WTC11 (cell line): ENCODE results near the gene WSB2. TPM values are rescaled to one million over a fixed set of nuclear protein-coding genes. Genes with fewer than 3 reads are reported as not detected.
A peak's percentile ranks its signal among the peaks of the same experiment; 100 is the strongest.

Experiments used
- ATAC-seq: fragments of 200-7000 bp; cut with Tn5 transposase; 2 replicates; pipeline ENCODE4 v1.10.0; 2021; ENCODE audit warnings: mild to moderate bottlenecking, moderate library complexity
- CTCF ChIA-PET: fragments of 300-600 bp; sonication (Branson Sonifier 250); formaldehyde crosslinking; loops from one replicate; lab custom pipeline; 2021; ENCODE audit warnings: antibody characterized with exemption; lab: Charles Lee
- POLR2A ChIA-PET: fragments of 350-600 bp; sonication (Branson Sonifier 250); formaldehyde crosslinking; loops from one replicate; lab custom pipeline; 2021; ENCODE audit warnings: antibody characterized with exemption; lab: Charles Lee
- DNase-seq: peaks from one replicate; pipeline ENCODE4 v3.0.0; 2021; ENCODE audit warnings: low spot score
- H3K27ac Mint-ChIP-seq: 2 replicates; pipeline ENCODE4 v1.8.0; 2021; ENCODE audit warnings: mixed read lengths
- H3K27me3 Mint-ChIP-seq: 2 replicates; pipeline ENCODE4 v1.8.0; 2021; ENCODE audit warnings: low read depth, mild to moderate bottlenecking, moderate library complexity, mixed read lengths
- H3K36me3 Mint-ChIP-seq: 2 replicates; pipeline ENCODE4 v1.8.0; 2021; ENCODE audit warnings: mixed read lengths
- H3K4me1 Mint-ChIP-seq: 2 replicates; pipeline ENCODE4 v1.8.0; 2022; ENCODE audit warnings: mixed read lengths
- H3K4me3 Mint-ChIP-seq: 2 replicates; pipeline ENCODE4 v1.8.0; 2021; ENCODE audit warnings: mild to moderate bottlenecking, moderate library complexity, mixed read lengths
- H3K9me3 Mint-ChIP-seq: 2 replicates; pipeline ENCODE4 v1.8.0; 2021; ENCODE audit warnings: mixed read lengths
- ATF6 ChIP-seq: sonication (generic); formaldehyde crosslinking; IDR thresholded peaks from 2 replicates; pipeline ENCODE4 v1.8.1; 2023; ENCODE audit warnings: mild to moderate bottlenecking, missing genetic modification reagents
- CBFB ChIP-seq: sonication (generic); formaldehyde crosslinking; IDR thresholded peaks from 2 replicates; pipeline ENCODE4 v1.8.1; 2022; ENCODE audit warnings: mild to moderate bottlenecking, low read depth, missing genetic modification reagents
- CDX4 ChIP-seq: fragments of 250-450 bp; sonication (Bioruptor Pico); IDR thresholded peaks from 2 replicates; pipeline ENCODE4 v1.9.0; 2021; ENCODE audit warnings: moderate library complexity, mild to moderate bottlenecking, inconsistent platforms, borderline replicate concordance
- E2F4 ChIP-seq: sonication (generic); formaldehyde crosslinking; IDR thresholded peaks from 2 replicates; pipeline ENCODE4 v1.8.1; 2022; ENCODE audit warnings: low read depth, mild to moderate bottlenecking, moderate library complexity, missing genetic modification reagents, borderline replicate concordance
- E2F5 ChIP-seq: sonication (generic); formaldehyde crosslinking; IDR thresholded peaks from 2 replicates; pipeline ENCODE4 v1.8.1; 2022; ENCODE audit warnings: mild to moderate bottlenecking, moderate library complexity, missing genetic modification reagents
- FOXJ3 ChIP-seq: sonication (generic); formaldehyde crosslinking; IDR thresholded peaks from 2 replicates; pipeline ENCODE4 v1.9.0; 2021; ENCODE audit warnings: missing genetic modification reagents, mild to moderate bottlenecking, borderline replicate concordance
- FOXK1 ChIP-seq: sonication (generic); formaldehyde crosslinking; IDR thresholded peaks from 2 replicates; pipeline ENCODE4 v1.8.0; 2022; ENCODE audit warnings: mild to moderate bottlenecking, moderate library complexity, missing genetic modification reagents
- GRHL2 ChIP-seq: fragments of 250-450 bp; sonication (Bioruptor Pico); IDR thresholded peaks from 2 replicates; pipeline ENCODE4 v1.8.0; 2022; ENCODE audit warnings: mild to moderate bottlenecking, moderate library complexity; ENCODE audit not compliant: insufficient replicate concordance, severe bottlenecking
- MLX ChIP-seq: sonication (generic); formaldehyde crosslinking; IDR thresholded peaks from 2 replicates; pipeline ENCODE4 v1.8.1; 2023; ENCODE audit warnings: mild to moderate bottlenecking, missing genetic modification reagents, moderate library complexity
- PRDM15 ChIP-seq: sonication (generic); formaldehyde crosslinking; IDR thresholded peaks from 2 replicates; pipeline ENCODE4 v1.8.0; 2022; ENCODE audit warnings: missing genetic modification reagents
- RORB ChIP-seq: fragments of 250-450 bp; sonication (Bioruptor Pico); IDR thresholded peaks from 2 replicates; pipeline ENCODE4 v1.9.0; 2021; ENCODE audit warnings: mild to moderate bottlenecking
- SOX15 ChIP-seq: fragments of 250-450 bp; sonication (Bioruptor Pico); IDR thresholded peaks from 2 replicates; pipeline ENCODE4 v1.9.0; 2021; ENCODE audit warnings: mild to moderate bottlenecking
- USF2 ChIP-seq: sonication (generic); formaldehyde crosslinking; IDR thresholded peaks from 2 replicates; pipeline ENCODE4 v1.8.1; 2023; ENCODE audit warnings: mild to moderate bottlenecking, missing genetic modification reagents, moderate library complexity
- ZBTB21 ChIP-seq: sonication (generic); formaldehyde crosslinking; IDR thresholded peaks from 2 replicates; pipeline ENCODE4 v1.8.1; 2023; ENCODE audit warnings: mild to moderate bottlenecking, missing genetic modification reagents, borderline replicate concordance
- ZNF219 ChIP-seq: sonication (generic); formaldehyde crosslinking; IDR thresholded peaks from 2 replicates; pipeline ENCODE4 v1.8.0; 2023; ENCODE audit warnings: missing genetic modification reagents, mild to moderate bottlenecking, borderline replicate concordance
- ZNF425 ChIP-seq: fragments of 250-450 bp; sonication (Bioruptor Pico); conservative IDR thresholded peaks from 2 replicates; pipeline ENCODE4 v1.9.0; 2021; ENCODE audit warnings: mild to moderate bottlenecking
- total RNA-seq: library from RNA; stranded (reverse); gene quantifications from 3 replicates; pipeline ENCODE4 v1.2.3, GENCODE V29; 2021

WSB2 gene
- total RNA-seq, 1 experiment from 2014 or later = 74.2 TPM

GRCh38 chr12:118044577-118044976 is 16.4 kb downstream of the WSB2 start:
- Mint-ChIP-seq H3K27ac (peak overlapping the region; percentile 74), H3K4me3 (no peak overlapping the region), H3K36me3 (peaks cover 61% of the 10 kb centered on the region), H3K27me3 (no peaks in the 10 kb centered on the region), H3K9me3 (no peaks in the 10 kb centered on the region), H3K4me1 (no peaks in the 10 kb centered on the region)
- ATAC-seq (no peak), DNase-seq (no peak)
- ChIA-PET CTCF (interaction anchor here (1.1 kb wide), 1 partner anchor 10 kb away, joined by 3 read pairs; no protein-coding TSS in a partner anchor), POLR2A (no interaction called here)
- no peak for TF ChIP-seq FOXK1
- no peak for TF ChIP-seq CDX4 (CRISPR knock-in tag)
- no peak for TF ChIP-seq GRHL2
- no peak for TF ChIP-seq E2F5 (CRISPR knock-in tag)

- TF ChIP-seq USF2 (CRISPR knock-in tag) (no peak), ZBTB21 (CRISPR knock-in tag) (no peak), E2F4 (CRISPR knock-in tag) (no peak), FOXJ3 (CRISPR knock-in tag) (no peak)
- peak overlapping the region; percentile 74; the same call in 1 of the 2 replicates for H3K27ac Mint-ChIP-seq
- ChIA-PET CTCF (interaction anchor here (1.0 to 1.1 kb wide), 2 partner anchors 9 to 11 kb away, joined by 3 read pairs; no protein-coding TSS in a partner anchor), POLR2A (no interaction called here)
- no peak for ATAC-seq
- DNase-seq = no peak
- no peaks in the 10 kb centered on the region for H3K4me1 Mint-ChIP-seq
- H3K36me3 Mint-ChIP-seq = peaks cover 60% of the 10 kb centered on the region
- H3K4me3 Mint-ChIP-seq = no peak overlapping the region
- no peaks in the 10 kb centered on the region for H3K9me3 Mint-ChIP-seq
- H3K27me3 Mint-ChIP-seq = no peaks in the 10 kb centered on the region
These were observed 16.9 kb downstream of the WSB2 start for GRCh38 chr12:118044075-118044474.

GRCh38 chr12:118042091-118042490 is 18.9 kb downstream of the WSB2 start:
- no peak overlapping the region for H3K4me3 Mint-ChIP-seq
- ChIA-PET CTCF (no interaction called here), POLR2A (no interaction called here)
- H3K4me1 Mint-ChIP-seq = no peaks in the 10 kb centered on the region
- peaks cover 73% of the 10 kb centered on the region for H3K36me3 Mint-ChIP-seq
- H3K9me3 Mint-ChIP-seq = no peaks in the 10 kb centered on the region
- no peak overlapping the region for H3K27ac Mint-ChIP-seq
- H3K27me3 Mint-ChIP-seq = no peaks in the 10 kb centered on the region
- no peak for TF ChIP-seq PRDM15 (CRISPR knock-in tag)
- TF ChIP-seq CBFB (CRISPR knock-in tag) = no peak
- TF ChIP-seq, all 79 proteins: peak for 0
- no peak for DNase-seq
- no peak for ATAC-seq

- H3K27ac Mint-ChIP-seq = peak overlapping the region; percentile 80; the same call in 1 of the 2 replicates
- POLR2A ChIA-PET = no interaction called here
- no peaks in the 10 kb centered on the region for H3K27me3 Mint-ChIP-seq
- no peak for DNase-seq
- CTCF ChIA-PET = interaction anchor here (1.5 kb wide), 1 partner anchor 164 kb away, joined by 4 read pairs; no protein-coding TSS in a partner anchor
- H3K9me3 Mint-ChIP-seq = no peaks in the 10 kb centered on the region
- H3K4me1 Mint-ChIP-seq = no peaks in the 10 kb centered on the region; the same call in 1 of the 2 replicates
- H3K4me3 Mint-ChIP-seq = no peak overlapping the region
- peaks cover 87% of the 10 kb centered on the region for H3K36me3 Mint-ChIP-seq
- no peak for ATAC-seq
- no peak for TF ChIP-seq RORB (CRISPR knock-in tag)
- TF ChIP-seq ZNF219 (CRISPR knock-in tag) = no peak
- TF ChIP-seq MLX = no peak
- no peak for TF ChIP-seq ATF6
- TF ChIP-seq SOX15 (CRISPR knock-in tag) = no peak
- TF ChIP-seq ZNF425 (CRISPR knock-in tag) = no peak
These were observed 22.8 kb downstream of the WSB2 start for GRCh38 chr12:118038137-118038536.
